Measurements from ENCODE around the gene UMODL1. TPM values are rescaled to one million over a fixed set of nuclear protein-coding genes. Genes with fewer than 3 reads are reported as not detected.

Gene UMODL1
- total RNA-seq, 1 experiment from 2014 or later = not detected

DNA sequence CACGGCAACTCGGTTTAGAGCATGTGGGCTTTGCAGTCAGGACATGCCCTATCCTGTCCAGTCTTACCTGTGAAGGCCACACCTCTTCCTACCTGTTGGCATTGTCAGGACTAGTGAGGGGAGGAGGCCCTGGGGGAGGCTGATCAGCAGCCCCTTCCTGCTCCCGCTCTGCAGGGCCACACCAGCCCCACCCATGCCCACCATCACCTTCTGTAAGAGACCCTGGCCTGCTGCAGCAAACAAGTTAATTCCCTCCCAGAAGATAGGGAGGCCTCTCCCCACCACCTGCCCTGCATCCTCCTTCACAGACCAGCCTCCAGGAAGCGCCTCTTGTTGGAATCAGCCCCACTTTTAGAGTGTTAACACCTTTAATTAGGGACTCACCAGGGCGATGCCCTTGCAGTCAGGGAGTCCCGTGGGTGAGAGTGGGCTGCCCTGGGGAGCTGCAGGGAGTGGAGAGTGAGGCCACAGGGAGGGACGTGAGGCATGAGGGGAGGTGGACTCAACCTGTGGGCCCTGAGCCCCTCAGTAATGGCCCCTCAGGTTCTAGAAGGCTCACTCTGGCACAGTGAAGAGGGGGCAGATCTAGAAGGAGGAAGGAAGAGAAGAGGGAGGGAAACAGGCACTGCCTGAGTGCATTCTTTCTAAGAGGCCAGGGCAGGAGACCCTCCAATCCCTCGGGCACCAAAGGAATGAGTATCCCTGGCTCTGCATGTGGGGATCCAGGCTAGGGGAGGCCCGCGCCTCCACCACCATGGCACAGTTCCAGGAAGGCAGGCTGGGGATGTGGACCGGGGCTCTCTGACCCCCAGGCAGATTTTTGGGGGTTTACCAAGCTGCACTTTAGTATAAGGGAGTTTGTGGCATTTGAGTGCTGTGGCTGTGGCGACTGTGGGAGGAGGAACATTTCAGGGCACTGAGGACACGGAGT, 8.2 kb downstream of the UMODL1 start:
- Histone ChIP-seq H4K8ac (replicated peaks; ENCODE audit: insufficient read length, low read depth, low read length) (no peak overlapping the region), H3K18ac (ENCODE audit: insufficient read length, low read depth, low read length) (peak overlapping the region; percentile 30), H2AFZ (ENCODE audit: low read length) (no peak overlapping the region), H3K9me3 (ENCODE audit: control insufficient read depth, low read depth, low read length) (no peaks in the 10 kb centered on the region), H3K27ac (ENCODE audit: insufficient read length, low read depth, low read length) (no peak overlapping the region), H2BK5ac (ENCODE audit: insufficient read length, low read length) (no peak overlapping the region), H2BK12ac (ENCODE audit: insufficient read length, low read depth, low read length) (no peak overlapping the region), H3K27me3 (ENCODE audit: insufficient read depth, low read length) (no peaks in the 10 kb centered on the region), H3K4me2 (ENCODE audit: insufficient read depth, insufficient read length, low read length) (no peak overlapping the region), H3K4ac (ENCODE audit: low read depth, low read length) (no peak overlapping the region), H2BK20ac (ENCODE audit: low read depth, low read length, poor library complexity, severe bottlenecking) (no peak overlapping the region), H4K91ac (ENCODE audit: insufficient read length, low read depth, low read length) (no peak overlapping the region), H3K79me1 (ENCODE audit: insufficient read depth, low read depth, low read length, poor library complexity, severe bottlenecking) (no peaks in the 10 kb centered on the region), H3K23ac (ENCODE audit: insufficient read length, low read depth, low read length) (no peak overlapping the region), H4K5ac (ENCODE audit: insufficient read length, low read depth, low read length) (no peak overlapping the region), H3K14ac (ENCODE audit: insufficient read depth, low read length) (no peak overlapping the region), H3K9ac (ENCODE audit: extremely low read depth, insufficient read length, low read length) (no peak overlapping the region), H3T11ph (ENCODE audit: low read length) (no peak overlapping the region), H3K4me1 (ENCODE audit: insufficient read depth, low read length) (no peaks in the 10 kb centered on the region), H3K79me2 (ENCODE audit: insufficient read depth, low read length) (no peaks in the 10 kb centered on the region), H2BK15ac (ENCODE audit: low read depth, low read length) (no peak overlapping the region), H2BK120ac (ENCODE audit: low read depth, low read length, poor library complexity, severe bottlenecking) (no peak overlapping the region), H3K56ac (ENCODE audit: insufficient read length, low read depth, low read length) (no peak overlapping the region), H4K20me1 (ENCODE audit: control insufficient read depth, insufficient read depth, insufficient read length) (no peaks in the 10 kb centered on the region), H3K23me2 (ENCODE audit: insufficient read length, low read depth, low read length, poor library complexity, severe bottlenecking) (no peaks in the 10 kb centered on the region), H2AK5ac (ENCODE audit: insufficient read length, low read length) (no peak overlapping the region)
- Mint-ChIP-seq H3K27me3 (ENCODE audit: low read depth) (no peaks in the 10 kb centered on the region), H3K9me3 (no peaks in the 10 kb centered on the region), H3K4me1 (no peaks in the 10 kb centered on the region), H3K36me3 (ENCODE audit: insufficient read depth in 1 of 3, low read depth in 3 of 3) (no peaks in the 10 kb centered on the region), H3K4me3 (no peak overlapping the region), H3K27ac (no peak overlapping the region; a peak in 1 of 7 replicates)
- no peak for DNase-seq
- no CpG with 5 or more reads among the region's 13 CpGs for WGBS (ENCODE audit: extremely low coverage, insufficient read length, low lambda C conversion rate)
- TF ChIP-seq, protein P1, sequence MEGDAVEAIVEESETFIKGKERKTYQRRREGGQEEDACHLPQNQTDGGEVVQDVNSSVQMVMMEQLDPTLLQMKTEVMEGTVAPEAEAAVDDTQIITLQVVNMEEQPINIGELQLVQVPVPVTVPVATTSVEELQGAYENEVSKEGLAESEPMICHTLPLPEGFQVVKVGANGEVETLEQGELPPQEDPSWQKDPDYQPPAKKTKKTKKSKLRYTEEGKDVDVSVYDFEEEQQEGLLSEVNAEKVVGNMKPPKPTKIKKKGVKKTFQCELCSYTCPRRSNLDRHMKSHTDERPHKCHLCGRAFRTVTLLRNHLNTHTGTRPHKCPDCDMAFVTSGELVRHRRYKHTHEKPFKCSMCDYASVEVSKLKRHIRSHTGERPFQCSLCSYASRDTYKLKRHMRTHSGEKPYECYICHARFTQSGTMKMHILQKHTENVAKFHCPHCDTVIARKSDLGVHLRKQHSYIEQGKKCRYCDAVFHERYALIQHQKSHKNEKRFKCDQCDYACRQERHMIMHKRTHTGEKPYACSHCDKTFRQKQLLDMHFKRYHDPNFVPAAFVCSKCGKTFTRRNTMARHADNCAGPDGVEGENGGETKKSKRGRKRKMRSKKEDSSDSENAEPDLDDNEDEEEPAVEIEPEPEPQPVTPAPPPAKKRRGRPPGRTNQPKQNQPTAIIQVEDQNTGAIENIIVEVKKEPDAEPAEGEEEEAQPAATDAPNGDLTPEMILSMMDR (conservative IDR thresholded peaks at IDR 0.05) = no peak
